Measurements from ENCODE around the gene CALHM4.

GRCh38 chr6:116511424-116512110 lies 42.0 kb upstream of the CALHM4 start, which contains the start of gene CALHM5:
- TF ChIP-seq CTCF (IDR thresholded peaks at IDR 0.05): peak in 4 of 6 experiments; percentile 17 to 37 (median 24)
- peak in 1 of 2 donors; percentile 9 for TF ChIP-seq POLR2A (IDR thresholded peaks at IDR 0.05)
